Measurements from ENCODE around the gene FOXP1.

Gene FOXP1

GRCh38 chr3:70911719-70912118 is 671.8 kb downstream of the FOXP1 start:
- no peak for DNase-seq

- DNase-seq, result no peak
These were observed 678.0 kb downstream of the FOXP1 start for GRCh38 chr3:70905491-70905890.
